SK-N-SH (cell line): ENCODE results near the gene ARL9. TPM values are rescaled to one million over a fixed set of nuclear protein-coding genes. Genes with fewer than 3 reads are reported as not detected.

Experiments used
- CTCF ChIA-PET: fragments of 300-600, 350-600 bp; formaldehyde crosslinking; extraction: SDS; loops from one replicate; lab custom pipeline; 2021; lab: Yijun Ruan, JAX
- POLR2A ChIA-PET: fragments of 350-600 bp; sonication (Branson Sonifier 250); formaldehyde crosslinking; extraction: SDS; loops from one replicate; lab custom pipeline; 2020; ENCODE audit warnings: antibody characterized with exemption, inconsistent platforms; lab: Yijun Ruan, JAX
- DNase-seq: peaks from one replicate; pipeline ENCODE4 v3.0.0; 2012
- H2AFZ ChIP-seq: fragments of 200-600 bp; sonication (generic); 2 replicates; pipeline ENCODE4 v1.8.1; 2016; ENCODE audit warnings: antibody characterized with exemption, mild to moderate bottlenecking, low read depth
- H3F3A ChIP-seq: fragments of 200-600 bp; sonication (generic); replicated peaks from 2 replicates; pipeline ENCODE3; 2016; ENCODE audit warnings: antibody characterized with exemption, mild to moderate bottlenecking; ENCODE audit not compliant: insufficient read depth
- H3K27ac ChIP-seq, 2 experiments: fragments of 200-500 bp in 1 of 2; fragments of 200-600 bp in 1 of 2; sonication (Bioruptor generic) in 1 of 2; sonication (generic), shearing (Covaris generic) in 1 of 2; 2 replicates each; pipeline versions ENCODE4 v1.5.1 to v1.6.1; 2014 to 2016; ENCODE audit warnings: low read depth in 2 of 2, inconsistent platforms in 1 of 2, low read length in 1 of 2, mild to moderate bottlenecking in 1 of 2, mixed read lengths in 1 of 2
- H3K27me3 ChIP-seq: fragments of 200-600 bp; sonication (generic), shearing (Covaris generic); 2 replicates; pipeline ENCODE4 v1.6.1; 2016; ENCODE audit warnings: mixed run types; ENCODE audit not compliant: insufficient read depth
- H3K36me3 ChIP-seq, 2 experiments: fragments of 200-500 bp in 1 of 2; fragments of 200-600 bp in 1 of 2; sonication (Bioruptor generic) in 1 of 2; sonication (generic) in 1 of 2; replicated peaks in 1 of 2; 2 replicates each; pipeline versions ENCODE3 to v1.5.1; 2014 to 2016; ENCODE audit warnings: low read length in 1 of 2, mild to moderate bottlenecking in 1 of 2; ENCODE audit not compliant: insufficient read depth in 2 of 2, control insufficient read depth in 1 of 2
- H3K4me1 ChIP-seq, 2 experiments: fragments of 200-500 bp in 1 of 2; fragments of 200-600 bp in 1 of 2; sonication (Bioruptor generic) in 1 of 2; sonication (generic), shearing (Covaris generic) in 1 of 2; 2 replicates each; pipeline versions ENCODE4 v1.5.1 to v1.6.1; 2014 to 2016; ENCODE audit warnings: low read depth in 1 of 2, low read length in 1 of 2, mixed run types in 1 of 2; ENCODE audit not compliant: insufficient read depth in 2 of 2, control insufficient read depth in 1 of 2
- H3K4me2 ChIP-seq: fragments of 200-600 bp; sonication (generic), shearing (Covaris generic); 2 replicates; pipeline ENCODE4 v1.6.1; 2017; ENCODE audit warnings: mixed run types
- H3K4me3 ChIP-seq, 2 experiments: fragments of 200-500 bp in 1 of 2; fragments of 200-600 bp in 1 of 2; sonication (Bioruptor generic) in 1 of 2; sonication (generic), shearing (Covaris generic) in 1 of 2; 2 replicates each; pipeline versions ENCODE4 v1.5.1 to v1.8.1; 2014 to 2016; ENCODE audit warnings: low read depth in 2 of 2, inconsistent platforms in 1 of 2, low read length in 1 of 2, mild to moderate bottlenecking in 1 of 2, mixed read lengths in 1 of 2, moderate library complexity in 1 of 2
- H3K79me2 ChIP-seq: fragments of 200-600 bp; sonication (generic); 2 replicates; pipeline ENCODE4 v1.8.1; 2017; ENCODE audit warnings: mild to moderate bottlenecking; ENCODE audit not compliant: insufficient read depth
- H3K9ac ChIP-seq: fragments of 200-600 bp; sonication (generic); 2 replicates; pipeline ENCODE4 v1.6.1; 2017; ENCODE audit warnings: mixed run types
- H3K9me2 ChIP-seq: fragments of 200-600 bp; sonication (generic); 2 replicates; pipeline ENCODE4 v1.6.1; 2017; ENCODE audit warnings: mixed run types
- H3K9me3 ChIP-seq: fragments of 200-600 bp; sonication (generic); 2 replicates; pipeline ENCODE4 v1.6.1; 2017; ENCODE audit warnings: mixed run types, mild to moderate bottlenecking, moderate library complexity
- H4K20me1 ChIP-seq: fragments of 200-600 bp; sonication (generic); 2 replicates; pipeline ENCODE4 v1.6.1; 2017; ENCODE audit warnings: mild to moderate bottlenecking, mixed run types; ENCODE audit not compliant: insufficient read depth
- CHD2 ChIP-seq: fragments of 150-350 bp; IDR thresholded peaks from 2 replicates; pipeline ENCODE4 v1.6.1; 2018; ENCODE audit warnings: low read length; ENCODE audit not compliant: partially characterized antibody
- CTCF ChIP-seq: fragments of 200-600 bp; sonication (generic); IDR thresholded peaks from 2 replicates; pipeline ENCODE4 v1.6.1; 2017; ENCODE audit warnings: antibody characterized with exemption, mild to moderate bottlenecking, moderate library complexity
- EP300 ChIP-seq, 2 experiments: IDR thresholded peaks; 2 replicates each; pipeline versions ENCODE4 v1.4.0 to v1.6.1; 2012; ENCODE audit warnings: borderline replicate concordance in 1 of 2, low read depth in 1 of 2, low read length in 1 of 2
- EZH2phosphoT487 ChIP-seq: fragments of 200-600 bp; sonication (generic); IDR thresholded peaks from 2 replicates; pipeline ENCODE4 v1.6.1; 2017; ENCODE audit warnings: low read depth, mixed run types, mild to moderate bottlenecking, antibody characterized with exemption, moderate library complexity, borderline replicate concordance
- FOXM1 ChIP-seq: IDR thresholded peaks from 2 replicates; pipeline ENCODE4 v1.4.0; 2012; ENCODE audit warnings: low read depth, mild to moderate bottlenecking
- GABPA ChIP-seq: IDR thresholded peaks from 2 replicates; pipeline ENCODE4 v1.4.0; 2012; ENCODE audit warnings: low read depth, mild to moderate bottlenecking
- IRF3 ChIP-seq: fragments of 150-350 bp; IDR thresholded peaks from 2 replicates; pipeline ENCODE4 v1.6.1; 2016; ENCODE audit warnings: mild to moderate bottlenecking, low read depth, low read length
- MAX ChIP-seq: IDR thresholded peaks from 2 replicates; pipeline ENCODE4 v1.4.0; 2012; ENCODE audit warnings: low read depth
- NFIC ChIP-seq: IDR thresholded peaks from 2 replicates; pipeline ENCODE4 v1.4.0; 2012; ENCODE audit warnings: borderline replicate concordance
- RAD21 ChIP-seq: IDR thresholded peaks from 2 replicates; pipeline ENCODE4 v1.6.1; 2012; ENCODE audit warnings: mild to moderate bottlenecking, low read length
- RCOR1 ChIP-seq: fragments of 150-350 bp; IDR thresholded peaks from 2 replicates; pipeline ENCODE4 v1.6.1; 2017; ENCODE audit warnings: antibody characterized with exemption, low read length
- RFX5 ChIP-seq: IDR thresholded peaks from 2 replicates; pipeline ENCODE4 v1.6.1; 2012; ENCODE audit warnings: mild to moderate bottlenecking, improper control_type of control experiment, low read length
- SIN3A ChIP-seq: IDR thresholded peaks from 2 replicates; pipeline ENCODE4 v1.6.1; 2012; ENCODE audit warnings: low read depth, mild to moderate bottlenecking, low read length, moderate library complexity, borderline replicate concordance
- TEAD4 ChIP-seq: IDR thresholded peaks from 2 replicates; pipeline ENCODE4 v1.4.0; 2012; ENCODE audit warnings: mild to moderate bottlenecking, borderline replicate concordance; ENCODE audit not compliant: insufficient read depth
- USF1 ChIP-seq: IDR thresholded peaks from 2 replicates; pipeline ENCODE4 v1.4.0; 2012; ENCODE audit warnings: low read depth, borderline replicate concordance
- YY1 ChIP-seq: IDR thresholded peaks from 2 replicates; pipeline ENCODE4 v1.4.0; 2012; ENCODE audit warnings: low read depth, mild to moderate bottlenecking
- WGBS: methylation state at CpG from one replicate; pipeline ENCODE4 v1.1.6; 2017; ENCODE audit warnings: low lambda C conversion rate; 5-methylcytosine and 5-hydroxymethylcytosine counted together
- polyA plus RNA-seq, 3 experiments: library from polyadenylated mRNA; depleted of rRNA; stranded (reverse); fragments of >200 nt; gene quantifications; 2 replicates each; pipeline ENCODE4 v1.2.3, GENCODE V29; 2012

ARL9 gene
- polyA plus RNA-seq, 1 of the 3 experiments (the other 2 are of a cell fraction) = not detected

GRCh38 chr4:56544573-56545131, 39.1 kb downstream of the ARL9 start (continued):
- TF ChIP-seq YY1 = 0 out of 2 replicates have a peak, but pooled peaks have one; percentile 17
- no peak for TF ChIP-seq TEAD4
- peak; percentile 97 for TF ChIP-seq CTCF
- TF ChIP-seq RCOR1 = peak; percentile 80
- peak; percentile 82 for TF ChIP-seq CHD2
- TF ChIP-seq MAX = peak; percentile 93

GRCh38 chr4:56550642-56551041, 45.1 kb downstream of the ARL9 start:
- no peaks in the 10 kb centered on the region for H4K20me1 ChIP-seq
- no peak overlapping the region for H3K27ac ChIP-seq
- no peak overlapping the region for H3K4me3 ChIP-seq
- no peaks in the 10 kb centered on the region for H3K79me2 ChIP-seq
- no peaks in the 10 kb centered on the region; the same call in 1 of the 2 replicates for H3K27me3 ChIP-seq
- H3K4me1 ChIP-seq = no peaks in the 10 kb centered on the region
- H3K9ac ChIP-seq = no peak overlapping the region
- H3K36me3 ChIP-seq = no peaks in the 10 kb centered on the region
- H3K4me2 ChIP-seq = no peak overlapping the region
- TF ChIP-seq EZH2phosphoT487 (no peak), NFIC (no peak), USF1 (no peak), RAD21 (no peak), RFX5 (no peak), FOXM1 (no peak), TEAD4 (no peak)
- no peak for DNase-seq
- no peaks in the 10 kb centered on the region for H3K9me2 ChIP-seq
- no peak overlapping the region for H2AFZ ChIP-seq
- H3K9me3 ChIP-seq = no peaks in the 10 kb centered on the region
- H3F3A ChIP-seq = no peaks in the 10 kb centered on the region
- 53% methylated on average over 8 of the region's 8 CpGs for WGBS
- CTCF ChIA-PET = interaction anchor here (0.6 kb wide), 1 partner anchor 166 kb away, joined by 3 read pairs; no protein-coding TSS in a partner anchor
- POLR2A ChIA-PET = no interaction called here

GRCh38 chr4:56551516-56551915, 45.9 kb downstream of the ARL9 start:
- Histone ChIP-seq H2AFZ (no peak overlapping the region), H3K4me1 (no peaks in the 10 kb centered on the region), H3K79me2 (no peaks in the 10 kb centered on the region), H3K9me3 (no peaks in the 10 kb centered on the region), H4K20me1 (no peaks in the 10 kb centered on the region), H3K4me2 (no peak overlapping the region), H3F3A (no peaks in the 10 kb centered on the region), H3K27ac (no peak overlapping the region), H3K9me2 (no peaks in the 10 kb centered on the region), H3K27me3 (no peaks in the 10 kb centered on the region; the same call in 1 of the 2 replicates), H3K4me3 (no peak overlapping the region), H3K9ac (no peak overlapping the region), H3K36me3 (no peaks in the 10 kb centered on the region)
- WGBS = 65% methylated on average over 2 of the region's 2 CpGs
- ChIA-PET POLR2A (no interaction called here), CTCF (no interaction called here)
- DNase-seq = no peak
- no peak for TF ChIP-seq TEAD4
- TF ChIP-seq IRF3 = no peak
- TF ChIP-seq SIN3A = no peak
- TF ChIP-seq YY1 = no peak
- no peak for TF ChIP-seq EP300 (IDR thresholded peaks at IDR 0.05; ENCODE audit: borderline replicate concordance in 1 of 2, low read depth in 1 of 2, low read length in 1 of 2)
- no peak for TF ChIP-seq USF1
- no peak for TF ChIP-seq CTCF
- TF ChIP-seq EZH2phosphoT487 = no peak
- no peak for TF ChIP-seq RCOR1
- no peak for TF ChIP-seq GABPA
- TF ChIP-seq FOXM1 = no peak
- no peak for TF ChIP-seq NFIC
